ENCODE results near the gene ITGAE. TPM values are rescaled to one million over a fixed set of nuclear protein-coding genes. Genes with fewer than 3 reads are reported as not detected.

ITGAE gene
- total and polyA plus RNA-seq, 2 experiments from 2014 or later: 11.7 to 44.9 TPM

DNA sequence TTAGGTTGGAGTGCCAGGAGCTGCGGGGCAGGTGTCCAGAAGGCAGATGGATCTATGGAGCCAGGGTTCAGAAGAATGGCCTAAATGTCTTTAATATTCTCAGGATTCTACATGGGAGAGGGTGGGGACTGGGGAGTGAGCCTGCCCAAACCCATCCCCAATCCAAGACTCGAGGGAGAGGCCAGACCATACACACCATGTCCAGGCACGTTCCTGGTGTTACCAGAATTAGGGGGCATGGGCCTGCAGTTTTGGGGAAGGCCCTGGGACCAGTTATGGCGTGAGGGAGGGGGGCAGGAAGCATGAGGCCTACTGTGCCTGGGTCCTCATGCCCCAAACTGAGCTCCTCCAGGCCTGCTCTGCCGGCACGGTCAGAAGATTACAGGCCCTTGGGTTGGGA, 134.5 kb downstream of the ITGAE start (continued):
- TF ChIP-seq ETS1 (IDR thresholded peaks at IDR 0.05) (no peak), ZNF331 (CRISPR knock-in tag; IDR thresholded peaks at IDR 0.05; ENCODE audit: low read depth) (no peak), EZH2 (IDR thresholded peaks at IDR 0.05; ENCODE audit: low read depth, unreplicated experiment) (no peak)
- TF ChIP-seq, protein P1, sequence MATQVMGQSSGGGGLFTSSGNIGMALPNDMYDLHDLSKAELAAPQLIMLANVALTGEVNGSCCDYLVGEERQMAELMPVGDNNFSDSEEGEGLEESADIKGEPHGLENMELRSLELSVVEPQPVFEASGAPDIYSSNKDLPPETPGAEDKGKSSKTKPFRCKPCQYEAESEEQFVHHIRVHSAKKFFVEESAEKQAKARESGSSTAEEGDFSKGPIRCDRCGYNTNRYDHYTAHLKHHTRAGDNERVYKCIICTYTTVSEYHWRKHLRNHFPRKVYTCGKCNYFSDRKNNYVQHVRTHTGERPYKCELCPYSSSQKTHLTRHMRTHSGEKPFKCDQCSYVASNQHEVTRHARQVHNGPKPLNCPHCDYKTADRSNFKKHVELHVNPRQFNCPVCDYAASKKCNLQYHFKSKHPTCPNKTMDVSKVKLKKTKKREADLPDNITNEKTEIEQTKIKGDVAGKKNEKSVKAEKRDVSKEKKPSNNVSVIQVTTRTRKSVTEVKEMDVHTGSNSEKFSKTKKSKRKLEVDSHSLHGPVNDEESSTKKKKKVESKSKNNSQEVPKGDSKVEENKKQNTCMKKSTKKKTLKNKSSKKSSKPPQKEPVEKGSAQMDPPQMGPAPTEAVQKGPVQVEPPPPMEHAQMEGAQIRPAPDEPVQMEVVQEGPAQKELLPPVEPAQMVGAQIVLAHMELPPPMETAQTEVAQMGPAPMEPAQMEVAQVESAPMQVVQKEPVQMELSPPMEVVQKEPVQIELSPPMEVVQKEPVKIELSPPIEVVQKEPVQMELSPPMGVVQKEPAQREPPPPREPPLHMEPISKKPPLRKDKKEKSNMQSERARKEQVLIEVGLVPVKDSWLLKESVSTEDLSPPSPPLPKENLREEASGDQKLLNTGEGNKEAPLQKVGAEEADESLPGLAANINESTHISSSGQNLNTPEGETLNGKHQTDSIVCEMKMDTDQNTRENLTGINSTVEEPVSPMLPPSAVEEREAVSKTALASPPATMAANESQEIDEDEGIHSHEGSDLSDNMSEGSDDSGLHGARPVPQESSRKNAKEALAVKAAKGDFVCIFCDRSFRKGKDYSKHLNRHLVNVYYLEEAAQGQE (IDR thresholded peaks at IDR 0.05; ENCODE audit: unreplicated experiment): no peak

GRCh38 chr17:3665834-3666233, 135.2 kb downstream of the ITGAE start:
- H3K9me3 Mint-ChIP-seq: no peaks in the 10 kb centered on the region; the same call in 2 of the 3 replicates
- H4K20me1 ChIP-seq (replicated peaks; ENCODE audit: insufficient read depth): peaks cover 14% of the 10 kb centered on the region
- DNase-seq (ENCODE audit: low spot score) (no peak), ATAC-seq (no peak)
- no peaks in the 10 kb centered on the region for H3K27me3 ChIP-seq (ENCODE audit: insufficient read depth)
- H3K36me3 Mint-ChIP-seq (ENCODE audit: low read depth): peaks cover 21% of the 10 kb centered on the region
- no peak overlapping the region for H3K27ac ChIP-seq (ENCODE audit: low read depth)
- peaks cover 24% of the 10 kb centered on the region for H3K27me3 Mint-ChIP-seq (ENCODE audit: insufficient read depth, low read depth, poor library complexity)
- no peak overlapping the region for H3K4me2 ChIP-seq
- H3K4me3 ChIP-seq: no peak overlapping the region
- peaks cover 40% of the 10 kb centered on the region for H3K79me2 ChIP-seq (replicated peaks; ENCODE audit: insufficient read depth)
- 0 out of 2 replicates have a peak, but pooled peaks cover 3% of the 10 kb centered on the region for H3K36me3 ChIP-seq (ENCODE audit: insufficient read depth)
- H3K4me3 Mint-ChIP-seq: peak overlapping the region; percentile 44; the same call in 2 of the 3 replicates
- peaks cover 7% of the 10 kb centered on the region; the same call in 1 of the 2 replicates for H3K4me1 ChIP-seq (ENCODE audit: insufficient read depth)
- H3K27ac Mint-ChIP-seq: no peak overlapping the region
- H3K4me1 Mint-ChIP-seq: peaks cover 22% of the 10 kb centered on the region
- no peak overlapping the region for H2AFZ ChIP-seq
- no peaks in the 10 kb centered on the region for H3K9me2 ChIP-seq (ENCODE audit: insufficient read depth)
- peaks cover 20% of the 10 kb centered on the region; the same call in 1 of the 2 replicates for H3F3A ChIP-seq (replicated peaks; ENCODE audit: low read depth)
- no peak for TF ChIP-seq STAT1 (IDR thresholded peaks at IDR 0.05; ENCODE audit: unreplicated experiment)
- TF ChIP-seq ETS1 (IDR thresholded peaks at IDR 0.05): no peak
- TF ChIP-seq CREB1 (CRISPR knock-in tag; IDR thresholded peaks at IDR 0.05; ENCODE audit: low read depth): no peak
- no peak for TF ChIP-seq NANOG (IDR thresholded peaks at IDR 0.05; ENCODE audit: borderline replicate concordance)
- TF ChIP-seq, protein P1 (IDR thresholded peaks at IDR 0.05; ENCODE audit: unreplicated experiment): no peak
- TF ChIP-seq ZNF331 (CRISPR knock-in tag; IDR thresholded peaks at IDR 0.05; ENCODE audit: low read depth): no peak
- TF ChIP-seq, protein P2, sequence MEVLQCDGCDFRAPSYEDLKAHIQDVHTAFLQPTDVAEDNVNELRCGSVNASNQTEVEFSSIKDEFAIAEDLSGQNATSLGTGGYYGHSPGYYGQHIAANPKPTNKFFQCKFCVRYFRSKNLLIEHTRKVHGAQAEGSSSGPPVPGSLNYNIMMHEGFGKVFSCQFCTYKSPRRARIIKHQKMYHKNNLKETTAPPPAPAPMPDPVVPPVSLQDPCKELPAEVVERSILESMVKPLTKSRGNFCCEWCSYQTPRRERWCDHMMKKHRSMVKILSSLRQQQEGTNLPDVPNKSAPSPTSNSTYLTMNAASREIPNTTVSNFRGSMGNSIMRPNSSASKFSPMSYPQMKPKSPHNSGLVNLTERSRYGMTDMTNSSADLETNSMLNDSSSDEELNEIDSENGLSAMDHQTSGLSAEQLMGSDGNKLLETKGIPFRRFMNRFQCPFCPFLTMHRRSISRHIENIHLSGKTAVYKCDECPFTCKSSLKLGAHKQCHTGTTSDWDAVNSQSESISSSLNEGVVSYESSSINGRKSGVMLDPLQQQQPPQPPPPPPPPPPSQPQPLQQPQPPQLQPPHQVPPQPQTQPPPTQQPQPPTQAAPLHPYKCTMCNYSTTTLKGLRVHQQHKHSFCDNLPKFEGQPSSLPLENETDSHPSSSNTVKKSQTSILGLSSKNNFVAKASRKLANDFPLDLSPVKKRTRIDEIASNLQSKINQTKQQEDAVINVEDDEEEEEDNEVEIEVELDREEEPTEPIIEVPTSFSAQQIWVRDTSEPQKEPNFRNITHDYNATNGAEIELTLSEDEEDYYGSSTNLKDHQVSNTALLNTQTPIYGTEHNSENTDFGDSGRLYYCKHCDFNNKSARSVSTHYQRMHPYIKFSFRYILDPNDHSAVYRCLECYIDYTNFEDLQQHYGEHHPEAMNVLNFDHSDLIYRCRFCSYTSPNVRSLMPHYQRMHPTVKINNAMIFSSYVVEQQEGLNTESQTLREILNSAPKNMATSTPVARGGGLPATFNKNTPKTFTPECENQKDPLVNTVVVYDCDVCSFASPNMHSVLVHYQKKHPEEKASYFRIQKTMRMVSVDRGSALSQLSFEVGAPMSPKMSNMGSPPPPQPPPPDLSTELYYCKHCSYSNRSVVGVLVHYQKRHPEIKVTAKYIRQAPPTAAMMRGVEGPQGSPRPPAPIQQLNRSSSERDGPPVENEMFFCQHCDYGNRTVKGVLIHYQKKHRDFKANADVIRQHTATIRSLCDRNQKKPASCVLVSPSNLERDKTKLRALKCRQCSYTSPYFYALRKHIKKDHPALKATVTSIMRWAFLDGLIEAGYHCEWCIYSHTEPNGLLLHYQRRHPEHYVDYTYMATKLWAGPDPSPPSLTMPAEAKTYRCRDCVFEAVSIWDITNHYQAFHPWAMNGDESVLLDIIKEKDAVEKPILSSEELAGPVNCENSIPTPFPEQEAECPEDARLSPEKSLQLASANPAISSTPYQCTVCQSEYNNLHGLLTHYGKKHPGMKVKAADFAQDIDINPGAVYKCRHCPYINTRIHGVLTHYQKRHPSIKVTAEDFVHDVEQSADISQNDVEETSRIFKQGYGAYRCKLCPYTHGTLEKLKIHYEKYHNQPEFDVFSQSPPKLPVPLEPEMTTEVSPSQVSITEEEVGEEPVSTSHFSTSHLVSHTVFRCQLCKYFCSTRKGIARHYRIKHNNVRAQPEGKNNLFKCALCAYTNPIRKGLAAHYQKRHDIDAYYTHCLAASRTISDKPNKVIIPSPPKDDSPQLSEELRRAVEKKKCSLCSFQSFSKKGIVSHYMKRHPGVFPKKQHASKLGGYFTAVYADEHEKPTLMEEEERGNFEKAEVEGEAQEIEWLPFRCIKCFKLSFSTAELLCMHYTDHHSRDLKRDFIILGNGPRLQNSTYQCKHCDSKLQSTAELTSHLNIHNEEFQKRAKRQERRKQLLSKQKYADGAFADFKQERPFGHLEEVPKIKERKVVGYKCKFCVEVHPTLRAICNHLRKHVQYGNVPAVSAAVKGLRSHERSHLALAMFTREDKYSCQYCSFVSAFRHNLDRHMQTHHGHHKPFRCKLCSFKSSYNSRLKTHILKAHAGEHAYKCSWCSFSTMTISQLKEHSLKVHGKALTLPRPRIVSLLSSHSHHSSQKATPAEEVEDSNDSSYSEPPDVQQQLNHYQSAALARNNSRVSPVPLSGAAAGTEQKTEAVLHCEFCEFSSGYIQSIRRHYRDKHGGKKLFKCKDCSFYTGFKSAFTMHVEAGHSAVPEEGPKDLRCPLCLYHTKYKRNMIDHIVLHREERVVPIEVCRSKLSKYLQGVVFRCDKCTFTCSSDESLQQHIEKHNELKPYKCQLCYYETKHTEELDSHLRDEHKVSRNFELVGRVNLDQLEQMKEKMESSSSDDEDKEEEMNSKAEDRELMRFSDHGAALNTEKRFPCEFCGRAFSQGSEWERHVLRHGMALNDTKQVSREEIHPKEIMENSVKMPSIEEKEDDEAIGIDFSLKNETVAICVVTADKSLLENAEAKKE (CRISPR knock-in tag; IDR thresholded peaks at IDR 0.05): no peak

Data from GM23338 (cell line).